Subcutaneous adipose tissue (tissue), 4 donors: Measurements from ENCODE around the gene VPS11. TPM values are rescaled to one million over a fixed set of nuclear protein-coding genes. Genes with fewer than 3 reads are reported as not detected.

ENCODE experiments used
- CTCF ChIP-seq: fragments of 450-650 bp; IDR thresholded peaks from one replicate; pipeline ENCODE4 v1.5.1; 2016; ENCODE audit warnings: low read depth, mild to moderate bottlenecking, control low read depth, antibody characterized with exemption, moderate library complexity
- total RNA-seq, 4 donors: library from RNA; depleted of rRNA; stranded (reverse); fragments of >200 nt; gene quantifications; one replicate each; pipeline ENCODE4 v1.1.0, GENCODE V29; 2016

Gene VPS11
- total RNA-seq, 4 donors from 2014 or later, result 34.8 to 43.4 (median 39.4) TPM

- TF ChIP-seq CTCF, result no peak
Measured at GRCh38 chr11:119121811-119122124, 54.1 kb downstream of the VPS11 start.

GRCh38 chr11:119125821-119126220, 58.2 kb downstream of the VPS11 start:
- no peak for TF ChIP-seq CTCF

GRCh38 chr11:119126675-119127268, 59.2 kb downstream of the VPS11 start:
- TF ChIP-seq CTCF, result no peak

GRCh38 chr11:119130662-119131061, 63.0 kb downstream of the VPS11 start:
- no peak for TF ChIP-seq CTCF

Other genes with a start within 250 kb of the VPS11 start
- gene CXCR5, start 183.9 kb upstream of the VPS11 start, total RNA-seq, result under 1 TPM in 1 of 4 donors, not detected in 3; 0.16 TPM
- gene BCL9L, start 141.9 kb upstream of the VPS11 start, total RNA-seq, result 10 to 100 TPM in 2 of 4 donors, 1 to 10 TPM in 2; 5.9 to 49.9 (median 11.2) TPM
- not detected for gene UPK2, start 111.5 kb upstream of the VPS11 start, total RNA-seq
- gene FOXR1, start 96.1 kb upstream of the VPS11 start, total RNA-seq, result not detected
- gene CENATAC, start 69.7 kb upstream of the VPS11 start, total RNA-seq, result 100 to 1,000 TPM in 1 of 4 donors, 10 to 100 TPM in 3; 39.0 to 114 (median 54.9) TPM
- 1,000 to 10,000 TPM in 3 of 4 donors, 100 to 1,000 TPM in 1; 986 to 3,365 (median 1,501) TPM for gene RPS25, start 49.5 kb upstream of the VPS11 start, total RNA-seq
- 10 to 100 TPM; 38.9 to 77.8 (median 42.8) TPM for gene TRAPPC4, start 49.1 kb upstream of the VPS11 start, total RNA-seq
- 10 to 100 TPM in 3 of 4 donors, 1 to 10 TPM in 1; 8.8 to 19.9 (median 17.4) TPM for gene SLC37A4, start 36.9 kb upstream of the VPS11 start, total RNA-seq
- 10 to 100 TPM; 32.0 to 49.2 (median 39.9) TPM for gene HYOU1, start 10.6 kb upstream of the VPS11 start, total RNA-seq
- 10 to 100 TPM in 2 of 4 donors, 1 to 10 TPM in 2; 6.2 to 27.5 (median 10.0) TPM for gene HMBS, start 17.1 kb downstream of the VPS11 start, total RNA-seq
- 10 to 100 TPM; 12.6 to 47.9 (median 19.6) TPM for gene DPAGT1, start 34.0 kb downstream of the VPS11 start, total RNA-seq
- gene C2CD2L, start 39.5 kb downstream of the VPS11 start, total RNA-seq, result 10 to 100 TPM in 2 of 4 donors, 1 to 10 TPM in 2; 6.2 to 12.1 (median 9.6) TPM
- 10 to 100 TPM; 13.4 to 21.3 (median 17.9) TPM for gene HINFP, start 53.8 kb downstream of the VPS11 start, total RNA-seq
- not detected for gene ABCG4, start 81.2 kb downstream of the VPS11 start, total RNA-seq
- 10 to 100 TPM; 10.9 to 27.3 (median 14.2) TPM for gene NLRX1, start 100.9 kb downstream of the VPS11 start, total RNA-seq
- gene NHERF4, start 117.7 kb downstream of the VPS11 start, total RNA-seq, result under 1 TPM in 3 of 4 donors, not detected in 1; 0.19 to 0.51 (median 0.22) TPM
- gene CBL, start 138.5 kb downstream of the VPS11 start, total RNA-seq, result 10 to 100 TPM; 18.1 to 27.4 (median 22.2) TPM
- 1,000 to 10,000 TPM in 2 of 4 donors, 100 to 1,000 TPM in 2; 655 to 1,853 (median 1,046) TPM for gene MCAM, start 249.3 kb downstream of the VPS11 start, total RNA-seq